NCI-H1105 (cell line): ENCODE measurements around the gene PDCD1LG2.

Experiments used
- DNase-seq: peaks from one replicate; lab custom pipeline; 2025; lab: John Stamatoyannopoulos, UW

The PDCD1LG2 gene

DNA sequence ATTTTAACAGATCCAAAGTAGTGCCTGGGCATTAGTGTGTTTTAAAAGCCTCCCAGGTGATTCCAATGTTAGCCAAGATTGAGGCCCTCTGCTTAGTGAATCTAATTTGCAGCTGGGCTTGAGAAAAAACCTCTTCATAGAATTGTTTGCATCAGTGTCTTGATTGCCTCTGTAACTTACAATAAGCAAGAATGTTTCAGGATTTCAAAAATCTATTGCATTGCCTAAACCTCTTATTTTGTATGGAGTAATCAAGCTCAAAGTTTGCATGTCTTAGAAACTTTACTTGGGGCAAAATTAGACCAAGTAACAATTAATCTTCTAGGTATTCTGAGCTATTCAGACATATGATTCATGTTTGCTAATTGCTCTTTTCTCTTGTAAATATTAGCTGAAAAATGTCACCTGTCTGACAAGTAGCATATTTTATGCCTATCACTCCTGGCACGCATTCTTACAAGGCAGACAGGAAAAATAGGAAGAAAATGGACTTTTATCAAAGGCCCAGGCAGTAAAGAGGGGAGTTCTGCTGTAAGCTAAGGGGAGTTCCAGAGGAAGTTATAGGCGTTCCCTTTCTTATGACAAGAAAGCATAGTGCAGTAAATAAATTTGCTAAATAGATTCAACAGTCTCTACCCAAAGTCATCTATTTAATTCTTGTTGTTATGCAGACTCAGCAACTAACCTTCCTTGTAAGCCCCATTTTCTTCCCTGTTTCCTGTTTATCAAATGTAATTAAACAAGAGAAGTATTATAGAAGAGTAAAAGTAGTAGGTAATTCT is 21.0 kb downstream of the PDCD1LG2 start:
- no peak for DNase-seq

DNA sequence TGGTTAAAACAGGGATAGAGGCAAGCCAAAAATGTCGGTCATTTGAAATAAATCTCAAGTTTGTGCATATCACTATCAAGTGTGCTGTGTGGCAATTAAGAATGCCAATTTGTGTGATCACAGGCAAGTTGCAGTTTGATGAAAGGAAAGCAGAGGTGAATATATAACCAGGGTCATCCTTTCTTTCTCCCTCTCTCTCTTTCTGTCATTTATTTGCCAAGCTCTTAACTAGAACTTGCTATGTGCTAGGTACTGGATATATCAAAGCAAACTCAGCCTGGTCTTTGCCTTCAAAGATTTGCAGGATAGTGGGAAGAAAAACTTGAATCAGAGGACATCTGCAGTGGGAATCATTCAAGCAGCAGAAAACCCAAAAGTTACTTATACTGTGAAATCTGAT is 22.0 kb downstream of the PDCD1LG2 start:
- DNase-seq, result no peak

DNA sequence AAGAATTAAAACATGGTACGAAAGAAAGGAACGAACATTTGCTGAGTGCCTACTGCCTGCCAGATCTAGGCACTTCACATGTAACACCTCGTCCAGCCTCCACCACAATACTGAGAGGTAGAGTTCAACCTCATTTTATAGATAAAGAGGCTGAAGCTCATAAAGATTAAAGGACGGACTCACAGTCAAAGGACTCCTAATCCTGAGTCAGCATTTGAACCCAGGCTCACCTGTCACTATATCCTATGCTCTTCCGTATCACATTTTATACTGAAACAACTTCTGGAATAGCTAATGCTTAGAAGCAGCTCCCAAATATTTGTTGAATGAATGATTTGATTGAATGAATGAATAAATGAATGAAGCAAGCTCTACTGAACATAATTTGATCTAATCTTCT is 22.5 kb downstream of the PDCD1LG2 start:
- DNase-seq, result no peak

DNA sequence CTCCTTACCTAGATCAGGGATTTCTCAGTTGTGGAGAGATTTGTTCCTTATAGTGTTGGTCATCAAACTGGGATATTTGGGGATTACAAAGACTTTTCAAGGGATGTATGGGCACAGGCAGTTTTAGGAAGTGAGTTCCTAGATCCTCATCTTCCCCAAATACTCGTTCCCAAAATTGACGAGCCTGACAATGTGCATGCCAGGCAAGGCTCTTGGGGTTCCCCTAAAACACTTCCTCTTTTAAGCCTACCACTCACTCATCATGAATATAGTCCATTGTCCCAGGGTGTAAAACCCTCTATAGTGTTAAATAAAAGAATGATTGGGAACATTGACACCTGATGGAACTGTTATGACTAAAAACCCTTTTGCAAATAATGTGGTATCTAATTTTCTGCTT is 26.4 kb downstream of the PDCD1LG2 start:
- no peak for DNase-seq

DNA sequence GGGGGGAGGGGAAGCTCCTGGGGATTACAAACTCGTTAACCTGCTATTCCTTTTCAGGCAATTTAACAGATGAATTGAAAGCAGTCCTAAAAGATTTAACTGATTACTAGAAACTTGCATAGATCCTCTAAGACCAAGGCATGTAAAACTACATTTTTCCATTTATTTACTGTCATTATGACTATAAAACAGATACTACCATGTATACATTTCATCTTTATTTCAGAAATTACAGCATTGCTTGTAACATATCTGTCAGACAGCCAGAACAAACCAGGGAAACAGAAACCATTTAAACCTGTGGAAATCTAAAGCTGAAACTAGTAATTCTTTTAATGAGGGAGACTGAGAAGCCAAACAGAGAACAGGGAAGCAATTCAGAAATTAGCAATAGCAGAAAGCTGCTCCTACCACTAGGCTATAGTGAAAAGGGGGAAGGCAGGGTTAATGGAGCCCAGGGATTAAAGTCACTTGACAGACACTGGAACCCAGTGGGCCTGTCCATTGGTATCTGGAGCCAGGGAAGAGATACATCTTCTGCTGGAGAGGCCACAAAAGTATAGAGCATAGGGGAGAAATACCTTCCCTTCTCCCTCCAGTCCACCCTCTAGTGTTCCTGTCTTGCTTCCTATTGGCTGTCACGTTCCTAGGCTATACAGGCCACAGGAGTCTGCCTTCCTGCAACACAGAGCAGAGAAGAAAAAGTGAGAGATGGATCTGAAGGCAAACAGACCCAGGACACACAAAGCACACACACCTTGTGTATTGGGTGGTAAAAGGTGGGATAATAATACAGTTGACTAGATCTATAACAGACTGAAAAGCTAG is 33.8 kb downstream of the PDCD1LG2 start:
- no peak for DNase-seq

DNA sequence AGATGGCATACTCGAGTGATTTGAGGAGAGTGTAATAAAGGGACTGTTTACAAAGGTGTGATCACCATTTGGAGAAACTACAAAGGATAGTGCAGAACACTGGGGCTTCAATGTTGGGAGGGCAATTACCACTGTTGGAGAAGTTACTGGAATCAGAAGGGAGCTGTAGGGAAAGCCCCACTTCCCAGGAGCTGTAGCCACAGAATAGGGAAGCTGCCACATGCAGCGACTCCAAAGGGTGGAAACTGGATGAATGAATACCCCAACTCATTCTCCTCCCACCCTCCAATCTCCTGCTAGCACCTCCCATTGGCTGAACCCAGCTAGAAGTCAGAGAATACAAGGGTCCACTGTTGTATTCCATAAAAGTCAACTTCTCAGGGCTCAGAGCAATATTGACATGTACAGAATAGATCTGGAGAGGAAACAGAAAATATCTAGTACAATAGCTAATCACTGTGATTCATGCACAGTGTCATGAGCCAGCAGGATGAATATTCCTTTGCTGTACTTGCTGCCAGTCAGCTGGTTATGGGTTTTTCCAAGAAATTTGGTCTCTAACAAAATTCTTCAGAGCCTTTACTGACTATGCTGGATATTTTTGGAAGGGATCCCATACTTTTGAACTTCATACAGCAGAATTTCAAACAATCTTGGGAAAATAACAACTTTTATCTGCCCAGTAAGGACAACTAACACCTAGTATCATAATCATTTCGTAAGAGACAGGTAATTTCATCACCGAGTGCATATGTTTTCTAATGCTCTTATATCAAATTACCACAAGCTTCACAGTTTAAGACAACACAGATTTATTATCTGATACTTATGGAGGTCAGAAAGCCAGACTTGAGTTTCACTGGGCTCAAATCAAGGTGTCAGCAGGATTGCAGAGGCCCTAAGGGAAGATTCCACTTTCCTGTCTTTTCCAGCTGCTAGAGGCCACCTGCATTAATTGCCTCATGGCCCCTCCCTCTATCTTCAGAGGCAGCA is 39.6 kb downstream of the PDCD1LG2 start:
- DNase-seq, result no peak

DNA sequence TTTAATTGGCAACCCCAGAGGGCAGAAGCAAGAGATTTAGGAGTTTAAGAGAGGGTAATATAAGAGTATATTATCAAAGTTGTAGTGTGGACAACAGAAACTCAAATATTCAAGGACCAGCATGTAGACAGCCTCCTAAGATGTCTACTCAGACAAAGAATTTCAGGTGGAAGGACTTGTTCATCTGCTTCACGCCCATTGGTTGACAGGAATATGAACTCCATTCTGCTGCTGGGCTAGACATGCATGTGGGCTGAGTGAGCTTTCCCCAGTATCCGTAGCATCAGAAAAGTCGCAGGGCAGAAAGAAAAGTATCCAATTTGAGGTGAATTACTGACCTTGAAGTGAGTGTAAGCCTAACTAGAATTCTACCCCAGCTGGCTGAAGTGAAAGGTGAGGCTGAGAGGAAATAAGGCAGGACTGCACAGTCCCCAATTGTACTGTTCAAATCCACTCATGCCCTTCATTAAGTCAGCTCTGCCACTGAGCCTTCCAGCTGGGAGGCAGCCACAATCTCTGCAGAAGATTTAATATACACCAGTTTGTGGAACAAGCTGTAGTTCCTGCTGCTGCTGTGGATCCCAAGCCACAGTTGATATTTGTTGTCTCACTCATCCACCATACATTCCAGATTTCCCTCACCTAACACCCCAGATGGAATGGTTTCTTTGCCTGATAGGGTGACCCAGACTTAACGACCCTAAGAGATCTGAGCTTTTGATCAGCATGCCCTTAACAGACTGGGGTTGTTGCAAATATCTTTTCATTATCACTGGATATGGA is 41.2 kb downstream of the PDCD1LG2 start:
- DNase-seq, result no peak

DNA sequence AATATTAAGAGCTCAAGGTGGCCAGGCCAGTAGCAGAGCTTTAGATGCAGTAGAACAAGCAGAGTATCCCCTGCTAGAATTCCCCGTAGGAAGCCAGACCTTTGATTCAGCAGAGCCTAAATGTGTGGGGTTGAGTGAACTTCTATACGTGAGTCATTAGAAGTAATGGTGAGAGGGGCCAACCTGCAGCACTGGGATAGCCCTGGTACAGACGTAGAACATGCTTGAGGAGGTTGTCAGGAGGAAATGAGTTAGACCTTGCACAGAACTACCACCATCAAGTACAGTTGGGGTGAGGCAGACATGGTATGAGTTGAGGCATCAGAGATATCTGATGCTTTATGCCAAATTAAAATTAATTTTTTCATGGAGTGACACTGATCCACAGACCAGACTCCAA is 42.0 kb downstream of the PDCD1LG2 start:
- DNase-seq, result no peak

DNA sequence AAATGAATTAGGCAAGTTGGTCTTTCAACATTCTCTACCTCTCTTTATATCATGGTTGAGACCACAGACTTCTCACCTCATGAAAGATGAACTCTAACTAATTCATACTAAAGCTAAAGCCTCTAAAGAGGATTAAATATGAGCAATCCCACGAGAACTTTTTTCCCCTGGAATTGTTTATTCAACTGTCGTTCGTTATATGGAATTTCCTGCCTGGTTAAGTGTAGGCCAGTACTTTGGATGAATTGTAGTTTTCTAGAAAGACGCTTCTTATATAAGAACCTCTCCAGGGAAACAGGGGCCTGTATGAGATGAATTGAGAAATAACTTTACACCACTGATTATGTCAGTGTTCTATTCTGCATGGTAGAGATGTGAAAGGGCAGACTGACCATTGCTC is 42.9 kb downstream of the PDCD1LG2 start:
- no peak for DNase-seq

DNA sequence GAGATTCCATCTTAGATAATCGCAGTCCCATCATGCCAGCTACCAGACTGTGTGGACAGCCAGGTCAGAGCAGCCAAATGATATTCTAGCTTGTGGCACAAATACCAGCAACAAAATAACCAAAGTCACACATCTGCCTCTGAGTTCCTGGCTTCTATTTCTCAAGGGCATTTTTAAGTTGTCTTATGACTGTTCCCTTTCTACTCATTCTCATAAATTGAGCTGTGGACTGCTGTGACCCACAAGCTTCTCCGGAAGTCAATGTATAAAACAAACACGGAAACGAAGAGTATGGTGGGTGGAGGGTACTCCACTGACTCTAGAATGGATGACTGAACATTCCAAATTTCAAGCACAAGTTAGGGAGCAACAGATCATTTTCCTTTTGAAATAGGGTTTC is 43.9 kb downstream of the PDCD1LG2 start:
- no peak for DNase-seq

DNA sequence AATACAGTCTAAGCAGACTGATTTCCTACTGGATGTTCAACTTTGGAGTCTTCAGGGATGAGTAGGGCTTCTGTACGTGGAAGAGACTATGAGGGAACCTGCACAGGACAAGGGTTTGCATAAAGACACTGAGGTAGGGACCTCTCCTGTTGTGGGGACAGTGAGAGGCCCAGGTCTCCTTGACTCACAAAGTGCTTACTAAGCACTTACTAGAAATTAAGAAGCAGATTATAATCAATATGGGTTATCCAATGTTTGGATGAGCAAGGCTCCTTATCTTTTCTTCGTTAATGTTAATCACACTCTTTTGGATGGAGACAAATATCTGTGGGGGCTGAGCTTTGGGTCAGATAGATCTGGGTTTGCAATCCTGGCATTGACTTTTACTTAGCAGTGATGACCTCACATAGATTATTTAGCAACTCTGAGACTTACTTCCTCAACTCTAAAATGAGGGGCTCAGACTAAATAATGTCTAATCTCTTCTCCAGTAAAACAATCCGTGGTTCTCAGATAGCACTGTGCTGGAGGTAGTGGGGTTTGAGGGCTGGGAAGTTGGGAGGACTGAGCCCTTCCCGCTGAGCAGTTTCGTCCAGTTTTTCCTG is 45.9 kb downstream of the PDCD1LG2 start:
- no peak for DNase-seq

DNA sequence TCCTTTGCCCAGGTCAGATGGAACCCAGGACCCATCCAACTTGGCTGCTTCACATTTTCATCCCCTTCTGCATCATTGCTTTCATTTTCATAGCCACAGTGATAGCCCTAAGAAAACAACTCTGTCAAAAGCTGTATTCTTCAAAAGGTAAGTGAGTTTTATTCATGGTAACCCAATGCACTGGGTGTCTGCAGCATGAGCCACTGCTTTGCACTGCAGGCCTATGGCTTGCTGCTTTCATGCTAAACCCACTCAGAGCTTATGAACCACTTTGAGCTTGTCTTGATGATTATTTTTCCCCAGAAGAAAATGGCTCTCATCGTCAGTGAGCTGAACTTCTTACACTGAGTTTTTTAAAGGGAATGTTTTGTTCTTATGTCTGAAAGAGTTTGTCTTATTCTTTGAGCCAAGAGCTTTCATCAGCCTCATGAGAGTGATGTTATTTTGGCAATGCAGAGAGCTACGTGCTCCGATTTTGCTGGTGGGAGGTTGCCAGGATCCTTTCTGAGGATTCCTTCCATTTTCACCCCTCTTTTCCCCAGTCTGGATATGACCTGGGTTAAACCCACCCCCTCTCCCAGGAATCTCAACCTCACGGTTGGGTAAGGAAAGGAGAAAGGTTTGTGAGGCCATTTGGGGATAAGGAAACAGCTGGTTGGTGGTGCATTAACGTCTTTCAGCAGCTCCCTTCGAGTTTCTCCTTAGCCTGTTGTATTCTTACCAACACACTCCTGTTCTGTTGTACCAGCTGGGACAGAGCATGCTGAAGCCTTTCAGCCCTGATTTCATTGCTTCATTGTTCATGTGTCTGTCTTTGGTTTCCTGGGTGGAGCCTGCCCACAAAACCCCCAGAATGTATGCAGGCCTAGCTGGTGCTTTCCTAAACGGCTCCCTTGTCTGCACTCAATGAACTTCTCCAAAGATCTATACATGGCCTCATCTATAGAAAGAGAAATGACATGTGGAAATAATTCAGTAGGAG is 47.6 kb downstream of the PDCD1LG2 start:
- DNase-seq, result no peak

DNA sequence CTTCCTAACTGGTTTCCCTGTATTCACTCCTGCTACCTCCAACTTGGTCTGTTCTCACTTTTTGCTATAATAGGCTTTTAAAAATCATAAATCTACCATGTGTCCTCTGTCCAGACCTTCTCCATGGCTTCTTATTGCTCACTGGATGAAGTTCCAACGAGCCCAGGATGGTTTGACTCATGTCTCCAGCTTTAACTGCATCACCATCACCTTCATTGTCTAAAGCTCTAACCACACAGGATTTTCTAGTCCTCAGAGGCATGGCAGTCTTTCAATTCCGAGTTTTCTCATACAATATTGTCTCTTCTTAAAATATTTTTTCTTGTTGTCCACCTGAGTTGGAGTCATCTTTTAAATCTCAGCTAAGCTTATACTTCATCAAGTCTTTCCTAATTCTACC is 49.3 kb downstream of the PDCD1LG2 start:
- DNase-seq, result no peak

DNA sequence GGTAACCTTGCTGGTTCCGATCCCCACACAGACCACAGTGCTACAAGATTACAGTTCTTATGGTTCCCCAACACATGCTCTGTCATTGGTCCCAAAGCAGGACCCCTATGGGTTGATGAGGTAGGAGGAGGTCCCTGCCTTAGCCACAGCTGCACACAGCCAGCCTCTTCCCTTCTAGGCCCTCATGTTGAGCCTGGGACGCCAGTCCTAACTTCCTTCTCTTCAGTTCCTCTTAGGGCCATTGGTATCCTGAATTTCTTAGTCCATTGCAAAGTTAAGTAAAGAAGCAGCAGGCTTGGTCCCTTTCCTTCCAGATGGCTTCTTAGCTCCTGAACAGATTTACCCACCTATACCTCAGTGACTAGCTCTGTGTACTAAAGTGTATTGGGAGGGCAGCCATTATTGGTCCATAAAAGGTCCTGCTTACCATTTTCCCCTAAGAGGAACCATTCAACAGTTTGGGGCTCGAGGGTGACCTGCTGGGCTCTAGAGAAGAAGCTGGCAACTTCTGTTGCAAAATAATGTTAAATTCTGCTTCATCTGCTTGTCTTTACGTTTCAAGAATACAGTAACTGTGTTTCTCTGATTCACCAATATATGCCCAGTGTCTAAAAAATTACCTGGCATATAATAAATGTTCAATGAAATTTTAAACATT is 50.2 kb downstream of the PDCD1LG2 start:
- no peak for DNase-seq

DNA sequence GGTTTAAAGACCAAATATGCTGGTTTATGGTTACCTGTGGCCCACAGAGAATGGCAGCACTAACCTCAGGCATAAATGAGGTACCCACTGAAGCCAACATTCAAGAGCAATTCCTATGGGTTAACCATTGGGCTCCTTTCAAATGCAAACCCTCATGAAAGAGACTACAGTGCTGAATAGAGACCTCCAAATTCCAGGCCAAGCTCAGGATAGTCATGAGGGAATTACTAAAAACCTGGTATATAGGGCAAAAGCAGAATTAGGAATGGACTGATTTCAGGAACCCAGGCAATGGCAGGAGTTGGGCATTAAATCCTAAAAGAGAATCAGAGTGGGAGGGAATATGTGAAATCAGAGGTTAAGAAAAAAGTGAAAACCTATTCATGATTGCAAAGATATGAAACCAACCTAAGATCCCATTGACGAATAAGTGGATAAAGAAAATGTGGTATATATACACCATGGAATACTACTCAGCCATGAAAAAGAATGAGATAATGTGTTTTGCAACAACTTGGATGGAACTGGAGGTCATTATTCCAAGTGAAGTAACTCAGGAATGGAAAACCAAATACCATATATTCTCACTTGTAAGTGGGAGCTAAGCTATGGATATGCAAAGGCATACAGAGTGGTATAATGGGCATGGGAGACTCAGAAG is 51.6 kb downstream of the PDCD1LG2 start:
- DNase-seq, result no peak

DNA sequence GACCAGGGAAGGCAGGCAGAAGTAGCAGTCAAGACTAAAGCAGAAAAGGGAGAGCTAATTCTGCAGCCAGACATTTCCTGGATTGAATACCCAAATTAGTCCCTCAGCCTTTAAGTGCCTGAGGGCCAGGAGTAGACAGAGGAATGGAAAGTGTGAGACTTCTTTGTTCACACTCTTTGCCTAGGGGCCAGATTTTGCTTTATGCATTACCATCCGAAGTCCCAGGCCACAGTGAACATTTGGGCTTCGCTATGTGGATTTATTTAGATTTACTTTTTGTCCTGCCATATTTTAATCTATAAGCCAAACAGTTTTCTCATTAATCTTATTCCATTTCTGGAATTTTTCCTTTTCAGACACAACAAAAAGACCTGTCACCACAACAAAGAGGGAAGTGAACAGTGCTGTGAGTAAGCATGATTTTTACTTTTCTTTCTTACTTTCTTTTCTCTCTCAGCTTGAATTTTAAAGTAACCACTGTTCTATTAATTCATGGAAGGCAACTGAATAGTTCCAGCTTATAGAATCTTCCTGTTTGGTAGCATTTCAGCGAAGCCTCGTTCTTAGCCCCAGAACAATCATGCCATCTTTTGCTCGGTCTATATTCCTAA is 52.6 kb downstream of the PDCD1LG2 start:
- no peak for DNase-seq

DNA sequence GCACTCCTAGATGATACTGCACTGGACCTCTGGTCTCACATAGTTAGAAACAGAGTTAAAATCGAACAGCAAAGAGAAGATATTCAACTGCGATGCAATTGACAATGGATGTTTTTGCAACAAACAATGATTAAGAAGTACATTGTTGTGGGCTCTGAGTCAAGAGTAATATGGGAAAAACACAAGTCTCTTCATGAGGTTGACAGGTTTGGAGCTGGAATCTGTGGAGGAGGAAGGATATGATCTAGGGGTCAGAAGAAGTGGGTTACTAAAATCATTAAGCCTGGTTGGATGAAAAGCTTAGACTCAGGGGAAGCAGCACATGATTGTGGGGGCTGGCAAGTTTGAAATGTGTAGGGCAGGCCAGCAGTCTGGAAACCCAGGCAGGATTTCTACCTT is 53.1 kb downstream of the PDCD1LG2 start:
- no peak for DNase-seq

DNA sequence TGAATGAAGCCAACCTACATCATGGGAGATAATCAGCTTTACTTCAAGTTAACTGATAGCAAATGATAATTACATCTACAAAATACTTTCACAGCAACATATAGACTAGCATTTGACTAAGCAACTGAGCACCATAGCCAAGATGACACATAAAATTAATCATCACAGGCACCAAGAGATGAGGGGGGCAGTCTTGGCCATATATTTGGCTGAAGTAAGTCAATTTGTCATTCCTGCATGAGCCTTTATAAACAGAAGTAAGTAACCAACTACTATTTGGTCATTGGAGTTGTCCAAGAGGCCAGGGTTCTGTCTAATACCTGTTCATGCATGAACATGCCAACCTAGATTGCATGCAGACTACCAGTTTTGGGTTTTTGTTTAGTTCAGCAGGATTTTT is 53.6 kb downstream of the PDCD1LG2 start:
- DNase-seq, result no peak
